PC-9 (cell line): ENCODE data around the gene SYNE4.

Experiments used
- EZH2 ChIP-seq: fragments of 200-600 bp; sonication (generic); IDR thresholded peaks from 2 replicates; pipeline ENCODE4 v1.8.0; 2017; ENCODE audit warnings: antibody characterized with exemption, low read depth
- TF ChIP-seq, protein P1 (sequence below): fragments of 200-600 bp; sonication (generic); conservative IDR thresholded peaks from 2 replicates; pipeline ENCODE4 v1.6.1; 2017; ENCODE audit warnings: mixed run types, antibody characterized with exemption, mild to moderate bottlenecking, moderate library complexity

GRCh38 chr19:35963514-35963913 is 45.1 kb downstream of the SYNE4 start:
- TF ChIP-seq, protein P1, sequence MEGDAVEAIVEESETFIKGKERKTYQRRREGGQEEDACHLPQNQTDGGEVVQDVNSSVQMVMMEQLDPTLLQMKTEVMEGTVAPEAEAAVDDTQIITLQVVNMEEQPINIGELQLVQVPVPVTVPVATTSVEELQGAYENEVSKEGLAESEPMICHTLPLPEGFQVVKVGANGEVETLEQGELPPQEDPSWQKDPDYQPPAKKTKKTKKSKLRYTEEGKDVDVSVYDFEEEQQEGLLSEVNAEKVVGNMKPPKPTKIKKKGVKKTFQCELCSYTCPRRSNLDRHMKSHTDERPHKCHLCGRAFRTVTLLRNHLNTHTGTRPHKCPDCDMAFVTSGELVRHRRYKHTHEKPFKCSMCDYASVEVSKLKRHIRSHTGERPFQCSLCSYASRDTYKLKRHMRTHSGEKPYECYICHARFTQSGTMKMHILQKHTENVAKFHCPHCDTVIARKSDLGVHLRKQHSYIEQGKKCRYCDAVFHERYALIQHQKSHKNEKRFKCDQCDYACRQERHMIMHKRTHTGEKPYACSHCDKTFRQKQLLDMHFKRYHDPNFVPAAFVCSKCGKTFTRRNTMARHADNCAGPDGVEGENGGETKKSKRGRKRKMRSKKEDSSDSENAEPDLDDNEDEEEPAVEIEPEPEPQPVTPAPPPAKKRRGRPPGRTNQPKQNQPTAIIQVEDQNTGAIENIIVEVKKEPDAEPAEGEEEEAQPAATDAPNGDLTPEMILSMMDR = no peak
- no peak for TF ChIP-seq EZH2
